A549 (cell line): ENCODE data around the gene TRERF1. TPM values are rescaled to one million over a fixed set of nuclear protein-coding genes. Genes with fewer than 3 reads are reported as not detected.

ENCODE experiments used
- ATAC-seq, 2 experiments: fragments of 200-7000 bp in 1 of 2; fragments of >200 bp in 1 of 2; cut with Nextera tagmentation in 1 of 2; cut with Tn5 transposase in 1 of 2; 3 replicates each; pipeline versions ENCODE4 v1.8.0 to v1.9.1; 2018 to 2020; ENCODE audit warnings: mild to moderate bottlenecking in 1 of 2, moderate library complexity in 1 of 2
- CTCF ChIA-PET: fragments of 300-600 bp; sonication (Branson Sonifier 250); formaldehyde crosslinking; extraction: SDS; loops from one replicate; lab custom pipeline; 2021; ENCODE audit warnings: antibody characterized with exemption, inconsistent platforms; lab: Yijun Ruan, JAX
- POLR2A ChIA-PET: fragments of 350-600 bp; formaldehyde crosslinking; extraction: SDS; loops from one replicate; lab custom pipeline; 2021; ENCODE audit warnings: antibody characterized with exemption, inconsistent platforms; lab: Yijun Ruan, JAX
- DNase-seq, 2 experiments: peaks; one replicate each; pipeline versions ENCODE4 v3.0.0 to v3.0.0-alpha.2; 2011 to 2016; ENCODE audit warnings: low read depth in 1 of 2, low spot score in 1 of 2
- FAIRE-seq: peaks from 2 replicates; lab custom pipeline; 2011; peaks lifted over from hg19 to GRCh38; lab: Jason Lieb, UNC
- H3K27ac ChIP-seq, 2 experiments: fragments of >200 bp; sonication (Bioruptor Twin); formaldehyde crosslinking; 3 replicates each; pipeline ENCODE4 v1.5.1; 2016 to 2017
- H3K4me1 ChIP-seq: fragments of >200 bp; sonication (Bioruptor Twin); formaldehyde crosslinking; 3 replicates; pipeline ENCODE4 v1.6.1; 2016
- H3K4me2 ChIP-seq: fragments of >200 bp; sonication (Bioruptor Twin); formaldehyde crosslinking; 3 replicates; pipeline ENCODE4 v1.6.1; 2016
- H3K4me3 ChIP-seq: fragments of >200 bp; sonication (Bioruptor Twin); formaldehyde crosslinking; 3 replicates; pipeline ENCODE4 v1.5.1; 2016
- H3K9me3 ChIP-seq: fragments of >200 bp; sonication (Bioruptor Twin); formaldehyde crosslinking; 3 replicates; pipeline ENCODE4 v1.6.1; 2016
- BHLHE40 ChIP-seq: IDR thresholded peaks from 2 replicates; pipeline ENCODE4 v1.6.1; 2012; ENCODE audit warnings: low read depth, low read length, inconsistent platforms
- CHD2 ChIP-seq: fragments of 150-350 bp; IDR thresholded peaks from 2 replicates; pipeline ENCODE4 v1.6.1; 2014; ENCODE audit warnings: low read length; ENCODE audit not compliant: partially characterized antibody
- E2F6 ChIP-seq: IDR thresholded peaks from 2 replicates; pipeline ENCODE4 v1.6.1; 2012; ENCODE audit warnings: low read depth, borderline replicate concordance
- EHF ChIP-seq: fragments of 250-450 bp; sonication (Bioruptor Pico); IDR thresholded peaks from 2 replicates; pipeline ENCODE4 v1.5.0; 2020; ENCODE audit warnings: mild to moderate bottlenecking
- ELK1 ChIP-seq: fragments of 150-350 bp; IDR thresholded peaks from 2 replicates; pipeline ENCODE4 v1.6.1; 2014; ENCODE audit warnings: low read depth, mild to moderate bottlenecking, low read length
- EP300 ChIP-seq, 2 experiments: fragments of >200 bp; sonication (Bioruptor Twin); formaldehyde crosslinking; IDR thresholded peaks; 2 replicates in 1 of 2; 3 replicates in 1 of 2; pipeline ENCODE4 v1.6.1; 2016 to 2017
- ESRRA ChIP-seq: fragments of 150-350 bp; IDR thresholded peaks from 2 replicates; pipeline ENCODE4 v1.6.1; 2014; ENCODE audit warnings: mild to moderate bottlenecking, low read length, borderline replicate concordance
- GATA3 ChIP-seq: IDR thresholded peaks from 2 replicates; pipeline ENCODE4 v1.6.1; 2012; ENCODE audit warnings: borderline replicate concordance
- MAX ChIP-seq: IDR thresholded peaks from 2 replicates; pipeline ENCODE4 v1.6.1; 2012
- NFE2L2 ChIP-seq: fragments of 150-350 bp; conservative IDR thresholded peaks from 2 replicates; pipeline ENCODE4 v1.6.1; 2014; ENCODE audit warnings: low read length
- NR3C1 ChIP-seq: fragments of >200 bp; sonication (Bioruptor Twin); formaldehyde crosslinking; IDR thresholded peaks from 3 replicates; pipeline ENCODE4 v1.6.1; 2017
- PBX3 ChIP-seq: IDR thresholded peaks from 2 replicates; pipeline ENCODE4 v1.6.1; 2012
- RAD21 ChIP-seq, 2 experiments: fragments of >200 bp in 1 of 2; sonication (Bioruptor Twin) in 1 of 2; formaldehyde crosslinking in 1 of 2; IDR thresholded peaks in 1 of 2; conservative IDR thresholded peaks in 1 of 2; 2 replicates in 1 of 2; 3 replicates in 1 of 2; pipeline ENCODE4 v1.6.1; 2012 to 2018; ENCODE audit warnings: inconsistent platforms in 1 of 2
- RARB ChIP-seq: fragments of 250-450 bp; sonication (Bioruptor Pico); IDR thresholded peaks from 2 replicates; pipeline ENCODE4 v1.8.0; 2021; ENCODE audit warnings: mild to moderate bottlenecking, moderate library complexity
- RFX5 ChIP-seq: fragments of 450-650 bp; IDR thresholded peaks from 2 replicates; pipeline ENCODE4 v1.7.1; 2014; ENCODE audit warnings: antibody characterized with exemption, mild to moderate bottlenecking, moderate library complexity
- SMC3 ChIP-seq: fragments of >200 bp; sonication (Bioruptor Twin); formaldehyde crosslinking; IDR thresholded peaks from 3 replicates; pipeline ENCODE4 v1.6.1; 2018; ENCODE audit warnings: inconsistent platforms
- TFCP2L1 ChIP-seq: fragments of 250-450 bp; sonication (Bioruptor Pico); IDR thresholded peaks from 2 replicates; pipeline ENCODE4 v1.5.0; 2021; ENCODE audit warnings: mild to moderate bottlenecking
- ZC3H11A ChIP-seq: fragments of 450-650 bp; IDR thresholded peaks from 2 replicates; pipeline ENCODE4 v1.6.1; 2014; ENCODE audit warnings: antibody characterized with exemption, mild to moderate bottlenecking
- ZFP36 ChIP-seq: fragments of 450-650 bp; IDR thresholded peaks from 2 replicates; pipeline ENCODE4 v1.6.1; 2014; ENCODE audit warnings: borderline replicate concordance; ENCODE audit not compliant: partially characterized antibody
- ZNF302 ChIP-seq: fragments of 250-450 bp; sonication (Bioruptor Pico); IDR thresholded peaks from 2 replicates; pipeline ENCODE4 v1.9.0; 2021; ENCODE audit warnings: inconsistent platforms, mild to moderate bottlenecking, moderate library complexity
- ZSCAN20 ChIP-seq: fragments of 250-450 bp; sonication (Bioruptor Pico); IDR thresholded peaks from 2 replicates; pipeline ENCODE4 v1.8.0; 2022; ENCODE audit warnings: mild to moderate bottlenecking, moderate library complexity
- WGBS: methylation state at CpG from one replicate; pipeline ENCODE4 v1.1.6; 2017; ENCODE audit errors: missing lambda C conversion rate; 5-methylcytosine and 5-hydroxymethylcytosine counted together
- polyA plus RNA-seq, 4 experiments: library from polyadenylated mRNA; depleted of rRNA in 3 of 4; stranded (reverse); fragments of >200 nt; fragmentation: RNase III in 1 of 4; extraction: RNeasy Plus Mini Kit Qiagen cat#74134 plus additional on column Dnase treatment in 1 of 4; gene quantifications; 2 replicates in 3 of 4; 3 replicates in 1 of 4; pipeline ENCODE4 v1.2.3, GENCODE V29; 2011 to 2017

The TRERF1 gene
- polyA plus RNA-seq, 2 of the 4 experiments (the other 2 are of a cell fraction): 2.4 to 3.5 TPM

- Histone ChIP-seq H3K9me3 (no peaks in the 10 kb centered on the region), H3K4me2 (no peak overlapping the region), H3K27ac (no peak overlapping the region), H3K4me1 (no peaks in the 10 kb centered on the region), H3K4me3 (no peak overlapping the region)
- ChIA-PET CTCF (interaction anchor here (2.5 kb wide), 1 partner anchor 72 kb away, joined by 6 read pairs; no protein-coding TSS in a partner anchor), POLR2A (no interaction called here)
- no peak for ATAC-seq
- 84% methylated on average over 5 of the region's 5 CpGs for WGBS
- TF ChIP-seq BHLHE40 (no peak), E2F6 (no peak), RAD21 (conservative IDR thresholded peaks at IDR 0.05 in 1 of 2, IDR thresholded peaks at IDR 0.05 in 1 of 2) (no peak), ZFP36 (no peak), NR3C1 (no peak), ZNF302 (CRISPR knock-in tag) (no peak), RARB (CRISPR knock-in tag) (no peak)
- no peak for FAIRE-seq
- DNase-seq: no peak
Observed at GRCh38 chr6:42459888-42460287, 8.2 kb upstream of the TRERF1 start.

- H3K9me3 ChIP-seq: no peaks in the 10 kb centered on the region
- ChIA-PET CTCF (interaction anchor here (0.6 to 2.5 kb wide), 3 partner anchors 51 to 193 kb away, joined by 3 to 13 read pairs (median 4); no protein-coding TSS in a partner anchor), POLR2A (interaction anchor here (1.9 kb wide), 1 partner anchor 51 kb away, joined by 7 read pairs; no protein-coding TSS in a partner anchor)
- H3K27ac ChIP-seq: no peak overlapping the region
- DNase-seq: no peak
- no peak overlapping the region for H3K4me2 ChIP-seq
- ATAC-seq: no peak
- no peak overlapping the region for H3K4me3 ChIP-seq
- 92% methylated on average over 2 of the region's 11 CpGs for WGBS
- peaks cover 18% of the 10 kb centered on the region for H3K4me1 ChIP-seq
- no peak for FAIRE-seq
- no peak for TF ChIP-seq PBX3
- TF ChIP-seq MAX: no peak
- TF ChIP-seq EP300 (IDR thresholded peaks at IDR 0.05): no peak
- TF ChIP-seq TFCP2L1 (CRISPR knock-in tag): no peak
- TF ChIP-seq E2F6: no peak
- no peak for TF ChIP-seq ELK1
Observed at GRCh38 chr6:42454428-42454791, 2.7 kb upstream of the TRERF1 start.

- ChIA-PET CTCF (interaction anchor here (0.6 to 2.5 kb wide), 6 partner anchors 13 to 193 kb away, joined by 3 to 13 read pairs (median 4); no protein-coding TSS in a partner anchor), POLR2A (interaction anchor here (0.5 to 2.2 kb wide), 7 partner anchors 10 to 137 kb away, joined by 3 to 19 read pairs (median 4); no protein-coding TSS in a partner anchor)
- peak overlapping the region; percentile 88 for H3K4me2 ChIP-seq
- H3K4me3 ChIP-seq: peak overlapping the region; percentile 78
- DNase-seq (peak in 1 of 2 experiments; percentile 5), FAIRE-seq (no peak), ATAC-seq (no peak)
- peak overlapping the region; percentile 99 to 100 for H3K27ac ChIP-seq
- TF ChIP-seq ESRRA: no peak
- no peak for TF ChIP-seq CHD2
- no peak for TF ChIP-seq EHF
- no peak for TF ChIP-seq RFX5
- TF ChIP-seq ZSCAN20: no peak
- no peak for TF ChIP-seq SMC3
- no peak for TF ChIP-seq ZNF302 (CRISPR knock-in tag)
- TF ChIP-seq MAX: no peak
- no peak for TF ChIP-seq NFE2L2
- TF ChIP-seq GATA3: no peak
- no peak for TF ChIP-seq ZC3H11A
- no peaks in the 10 kb centered on the region for H3K9me3 ChIP-seq
- 73% methylated on average over 19 of the region's 32 CpGs for WGBS
- H3K4me1 ChIP-seq: peaks cover 23% of the 10 kb centered on the region
Observed at GRCh38 chr6:42453654-42454427, 2.1 kb upstream of the TRERF1 start.
